Esophagus squamous epithelium (tissue), 4 donors: ENCODE data around the gene SPON1.

Source experiments
- POLR2A ChIP-seq, 4 donors: fragments of 450-650 bp; IDR thresholded peaks; one replicate each; pipeline ENCODE4 v1.6.1; 2017; ENCODE audit warnings: antibody characterized with exemption in 4 of 4, mild to moderate bottlenecking in 4 of 4, moderate library complexity in 3 of 4
- TF ChIP-seq, protein P1 (sequence below), 6 experiments: fragments of 450-650 bp in 4 of 6; fragments of 200-600 bp in 2 of 6; sonication (generic) in 2 of 6; IDR thresholded peaks; one replicate each; pipeline ENCODE4 v1.5.1; 2016 to 2019; ENCODE audit warnings: antibody characterized with exemption in 6 of 6, mild to moderate bottlenecking in 4 of 6, moderate library complexity in 4 of 6

- TF ChIP-seq, protein P1, sequence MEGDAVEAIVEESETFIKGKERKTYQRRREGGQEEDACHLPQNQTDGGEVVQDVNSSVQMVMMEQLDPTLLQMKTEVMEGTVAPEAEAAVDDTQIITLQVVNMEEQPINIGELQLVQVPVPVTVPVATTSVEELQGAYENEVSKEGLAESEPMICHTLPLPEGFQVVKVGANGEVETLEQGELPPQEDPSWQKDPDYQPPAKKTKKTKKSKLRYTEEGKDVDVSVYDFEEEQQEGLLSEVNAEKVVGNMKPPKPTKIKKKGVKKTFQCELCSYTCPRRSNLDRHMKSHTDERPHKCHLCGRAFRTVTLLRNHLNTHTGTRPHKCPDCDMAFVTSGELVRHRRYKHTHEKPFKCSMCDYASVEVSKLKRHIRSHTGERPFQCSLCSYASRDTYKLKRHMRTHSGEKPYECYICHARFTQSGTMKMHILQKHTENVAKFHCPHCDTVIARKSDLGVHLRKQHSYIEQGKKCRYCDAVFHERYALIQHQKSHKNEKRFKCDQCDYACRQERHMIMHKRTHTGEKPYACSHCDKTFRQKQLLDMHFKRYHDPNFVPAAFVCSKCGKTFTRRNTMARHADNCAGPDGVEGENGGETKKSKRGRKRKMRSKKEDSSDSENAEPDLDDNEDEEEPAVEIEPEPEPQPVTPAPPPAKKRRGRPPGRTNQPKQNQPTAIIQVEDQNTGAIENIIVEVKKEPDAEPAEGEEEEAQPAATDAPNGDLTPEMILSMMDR (IDR thresholded peaks at IDR 0.05), result no peak
- TF ChIP-seq POLR2A (IDR thresholded peaks at IDR 0.05), result no peak
Observed at GRCh38 chr11:14254533-14255237, 292.2 kb downstream of the SPON1 start.
